Activated CD4-positive, alpha-beta T cell treated with anti-CD3 and anti-CD28 coated beads for 4 hours (primary cell): Measurements from ENCODE around the gene ZNF407.

Experiments
- DNase-seq, 2 donors: peaks; one replicate each; pipeline ENCODE4 v3.0.0-alpha.2; 2020

ZNF407 gene

DNA sequence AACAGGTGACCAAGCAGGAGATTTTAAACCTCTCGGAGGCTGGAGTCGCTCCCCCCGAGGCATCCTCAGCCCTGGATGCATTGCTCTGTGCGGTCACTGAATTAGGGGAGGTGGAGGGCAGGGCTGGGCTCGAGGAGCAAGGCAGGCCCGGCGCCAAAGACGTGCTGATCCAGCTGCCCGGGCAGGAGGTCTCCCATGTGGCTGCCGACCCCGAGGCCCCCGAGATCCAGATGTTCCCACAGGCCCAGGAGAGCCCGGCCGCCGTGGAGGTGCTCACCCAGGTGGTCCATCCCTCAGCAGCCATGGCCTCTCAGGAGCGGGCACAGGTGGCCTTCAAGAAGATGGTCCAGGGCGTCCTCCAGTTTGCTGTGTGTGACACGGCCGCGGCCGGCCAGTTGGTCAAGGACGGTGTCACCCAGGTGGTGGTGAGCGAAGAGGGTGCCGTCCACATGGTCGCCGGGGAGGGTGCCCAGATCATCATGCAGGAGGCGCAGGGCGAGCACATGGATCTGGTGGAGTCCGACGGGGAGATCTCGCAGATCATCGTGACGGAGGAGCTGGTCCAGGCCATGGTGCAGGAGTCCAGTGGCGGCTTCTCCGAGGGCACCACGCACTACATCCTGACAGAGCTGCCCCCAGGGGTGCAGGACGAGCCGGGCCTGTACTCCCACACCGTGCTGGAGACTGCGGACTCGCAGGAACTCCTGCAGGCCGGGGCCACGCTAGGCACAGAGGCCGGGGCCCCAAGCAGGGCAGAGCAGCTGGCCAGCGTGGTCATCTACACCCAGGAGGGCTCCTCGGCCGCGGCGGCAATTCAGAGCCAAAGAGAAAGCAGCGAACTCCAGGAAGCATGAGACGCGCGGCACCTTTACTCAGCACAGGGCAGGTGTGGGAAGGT is 466.2 kb downstream of the ZNF407 start:
- DNase-seq, result no peak

DNA sequence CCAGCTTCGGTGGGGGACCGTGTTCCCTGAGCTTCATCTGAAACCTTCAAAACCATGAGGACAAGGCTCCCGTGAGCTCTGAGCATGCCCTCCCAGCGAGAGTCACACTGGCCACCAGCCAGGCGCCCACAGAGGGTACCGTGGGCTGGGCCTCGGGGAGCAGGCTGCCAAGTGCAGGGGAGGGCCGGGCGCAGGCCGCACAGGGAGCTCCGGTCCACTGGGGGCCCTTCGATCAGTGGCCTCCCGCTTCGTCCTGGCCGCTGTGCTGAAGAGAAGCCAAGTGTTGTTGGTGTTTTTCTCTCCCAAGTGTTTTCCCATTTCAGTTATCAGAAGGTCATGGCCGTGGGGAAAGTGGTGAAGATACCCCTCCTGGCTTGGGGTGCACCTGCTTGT is 466.8 kb downstream of the ZNF407 start:
- no peak for DNase-seq

DNA sequence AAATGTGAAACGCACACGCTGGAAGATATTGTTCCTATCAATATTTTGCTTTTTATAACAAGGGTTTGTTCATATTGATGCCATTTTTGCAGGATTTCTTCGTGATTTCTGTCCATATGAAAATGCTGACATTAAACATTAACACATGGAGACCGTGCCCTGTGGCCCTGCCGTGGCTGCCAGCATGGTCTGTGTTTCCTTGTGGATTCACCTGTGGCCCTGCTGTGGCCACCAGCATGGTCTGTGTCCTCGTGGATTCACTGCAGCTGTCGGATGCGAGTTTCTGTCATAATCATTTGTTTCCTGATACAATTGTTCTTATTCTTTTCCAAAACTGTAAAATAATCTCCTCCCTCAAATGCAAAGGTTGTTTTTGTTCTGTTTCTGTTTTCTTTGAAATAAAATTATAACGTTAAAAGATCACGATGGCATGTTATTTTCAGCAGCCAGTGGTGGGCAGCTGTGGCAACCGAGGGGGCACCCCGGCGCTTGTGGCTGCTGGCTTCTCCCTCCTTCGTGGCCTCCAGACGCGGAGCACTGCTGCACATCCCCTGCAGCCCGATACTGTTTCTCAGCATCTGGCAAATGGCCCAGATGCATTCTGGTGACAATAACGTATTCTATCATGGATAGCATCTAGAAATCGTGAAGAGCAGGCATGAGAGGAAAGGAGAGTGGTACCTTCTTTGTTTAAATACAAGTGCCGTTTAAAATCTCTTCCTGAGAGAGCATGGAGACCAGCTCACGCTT is 467.8 kb downstream of the ZNF407 start:
- no peak for DNase-seq

GRCh38 chr18:75066021-75066880 is 468.6 kb downstream of the ZNF407 start:
- DNase-seq, result no peak

DNA sequence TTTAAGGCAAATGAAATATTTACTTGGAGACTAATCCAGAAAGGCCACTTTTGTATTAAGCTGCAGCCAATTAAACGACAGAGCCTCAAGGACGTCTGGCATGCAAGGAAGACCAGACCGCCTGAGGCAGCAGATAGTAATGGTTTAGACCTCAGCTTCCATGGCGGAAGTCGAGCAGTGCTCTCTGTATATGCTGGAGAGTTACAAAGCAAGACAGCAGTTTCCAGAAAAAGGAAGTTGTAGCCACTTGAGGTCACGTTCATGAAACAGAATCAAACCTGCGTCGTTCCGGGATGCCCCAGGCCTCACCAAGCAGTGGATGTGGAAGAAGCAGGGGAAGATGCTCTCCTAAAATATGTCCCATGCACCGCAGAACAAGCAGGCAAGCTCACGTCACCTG is 469.3 kb downstream of the ZNF407 start:
- DNase-seq, result no peak

DNA sequence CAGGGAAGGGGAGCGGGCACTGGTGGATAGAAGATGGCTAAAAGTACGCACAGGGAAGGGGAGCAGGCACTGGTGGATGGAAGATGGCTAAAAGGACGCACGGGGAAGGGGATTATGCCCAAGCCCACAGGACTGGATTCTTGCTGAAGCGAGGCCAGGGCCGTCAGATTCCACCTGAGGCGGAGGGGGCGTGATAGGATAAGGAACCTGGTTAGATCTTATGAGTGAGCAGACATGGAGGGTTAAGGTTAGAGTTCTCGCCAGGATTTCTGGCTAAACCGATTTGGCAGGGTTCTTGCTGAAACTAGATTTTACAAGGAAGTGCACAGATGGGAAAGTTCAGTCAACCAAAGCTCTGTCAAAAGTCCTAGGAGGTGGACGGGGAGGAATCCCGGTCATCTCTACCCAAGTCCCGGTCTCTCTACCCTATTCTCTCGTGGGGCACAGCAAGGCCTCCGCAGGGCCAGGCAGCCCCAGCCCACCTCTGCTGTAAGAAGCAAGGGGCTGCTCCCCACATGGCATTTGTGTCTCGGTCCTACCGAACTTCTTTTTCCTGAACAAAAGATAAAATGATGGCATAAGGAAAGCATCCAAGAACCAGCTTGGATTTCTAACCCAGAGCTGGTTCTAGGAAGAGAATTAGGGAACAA is 470.5 kb downstream of the ZNF407 start:
- DNase-seq, result no peak

- DNase-seq, result no peak
Measured at GRCh38 chr18:75068682-75069435, 471.2 kb downstream of the ZNF407 start.

GRCh38 chr18:75070235-75070624 is 472.6 kb downstream of the ZNF407 start:
- DNase-seq, result no peak

DNA sequence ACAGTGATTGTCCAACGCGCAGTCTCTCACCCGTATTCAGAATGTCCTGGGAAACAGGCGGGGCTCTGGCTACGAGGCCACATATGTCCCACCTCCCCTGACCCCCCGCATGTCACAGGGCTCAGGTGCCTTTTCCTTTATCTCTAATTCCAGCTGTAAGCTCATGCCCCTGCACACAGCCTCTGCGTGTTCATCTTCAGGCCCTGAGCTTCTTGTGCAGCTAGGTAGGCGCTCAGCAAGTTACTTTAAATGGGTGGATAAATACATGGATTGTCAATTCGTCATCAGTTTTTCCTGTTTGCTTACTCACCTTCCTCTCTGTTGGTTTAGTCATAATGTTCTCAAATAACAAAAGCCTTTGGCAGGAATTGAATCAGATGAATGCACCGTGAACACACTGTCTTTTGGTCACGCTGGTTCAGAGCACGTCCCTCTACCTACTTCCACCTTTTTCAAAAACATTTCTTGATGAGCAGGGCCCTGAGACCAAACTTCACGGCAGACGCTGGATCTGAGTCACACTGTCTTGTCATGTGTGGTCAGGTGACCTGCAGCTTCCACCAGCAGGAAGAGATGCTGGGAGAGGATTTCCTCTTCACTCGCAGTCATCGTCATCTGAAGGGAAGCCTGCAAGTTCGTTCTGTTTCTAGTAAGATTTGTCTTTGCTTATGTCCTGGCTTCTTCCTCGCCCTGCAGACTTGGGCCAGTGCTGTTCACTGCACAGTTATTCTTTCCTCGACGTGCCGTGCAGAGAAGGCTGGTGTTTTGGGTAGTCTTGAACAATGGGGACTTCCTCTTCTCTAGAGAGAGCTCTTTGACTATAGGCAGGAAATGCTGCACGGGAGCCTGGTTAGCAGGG is 473.2 kb downstream of the ZNF407 start:
- DNase-seq, result peak; percentile 66 to 67

GRCh38 chr18:75071484-75071785 is 473.8 kb downstream of the ZNF407 start:
- DNase-seq, result no peak

DNA sequence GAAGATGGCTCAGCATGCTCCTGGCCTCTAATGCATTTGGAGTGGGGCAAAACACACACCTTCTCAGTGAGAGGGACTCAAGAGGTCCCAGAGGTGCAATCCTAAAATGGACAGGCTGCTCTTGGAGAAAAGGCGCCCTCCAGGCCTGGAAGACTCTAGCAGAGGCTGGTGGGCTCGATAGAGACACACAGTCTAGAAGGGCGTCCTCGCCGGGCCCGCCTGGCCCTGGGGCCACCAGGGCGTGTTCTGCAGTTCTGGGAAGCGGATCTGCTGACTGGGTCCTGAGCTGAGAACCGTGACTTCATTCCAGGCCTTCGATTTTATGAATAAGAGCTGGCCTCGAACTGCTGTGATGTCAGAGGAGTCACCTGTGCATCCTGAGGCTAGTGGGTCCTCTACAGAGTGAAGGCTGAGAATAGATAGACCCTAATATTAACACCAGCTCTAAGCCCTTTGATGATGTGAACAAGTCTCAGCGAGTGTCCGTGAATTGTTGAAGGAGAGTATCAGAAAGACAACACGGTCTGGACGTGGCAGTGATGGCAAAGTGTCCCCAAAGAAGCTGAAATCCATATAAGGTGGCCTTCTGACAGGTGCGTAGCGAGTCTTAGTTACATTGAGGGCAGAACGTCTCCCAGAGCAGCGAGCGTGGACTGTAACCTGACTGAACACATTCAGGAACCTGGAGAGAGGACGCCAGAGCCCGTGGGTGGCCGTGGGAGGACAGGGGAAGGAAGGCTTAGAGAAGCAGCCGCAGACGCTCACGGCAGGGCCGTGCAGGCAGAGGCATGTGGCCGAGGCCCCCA is 474.4 kb downstream of the ZNF407 start:
- no peak for DNase-seq

DNA sequence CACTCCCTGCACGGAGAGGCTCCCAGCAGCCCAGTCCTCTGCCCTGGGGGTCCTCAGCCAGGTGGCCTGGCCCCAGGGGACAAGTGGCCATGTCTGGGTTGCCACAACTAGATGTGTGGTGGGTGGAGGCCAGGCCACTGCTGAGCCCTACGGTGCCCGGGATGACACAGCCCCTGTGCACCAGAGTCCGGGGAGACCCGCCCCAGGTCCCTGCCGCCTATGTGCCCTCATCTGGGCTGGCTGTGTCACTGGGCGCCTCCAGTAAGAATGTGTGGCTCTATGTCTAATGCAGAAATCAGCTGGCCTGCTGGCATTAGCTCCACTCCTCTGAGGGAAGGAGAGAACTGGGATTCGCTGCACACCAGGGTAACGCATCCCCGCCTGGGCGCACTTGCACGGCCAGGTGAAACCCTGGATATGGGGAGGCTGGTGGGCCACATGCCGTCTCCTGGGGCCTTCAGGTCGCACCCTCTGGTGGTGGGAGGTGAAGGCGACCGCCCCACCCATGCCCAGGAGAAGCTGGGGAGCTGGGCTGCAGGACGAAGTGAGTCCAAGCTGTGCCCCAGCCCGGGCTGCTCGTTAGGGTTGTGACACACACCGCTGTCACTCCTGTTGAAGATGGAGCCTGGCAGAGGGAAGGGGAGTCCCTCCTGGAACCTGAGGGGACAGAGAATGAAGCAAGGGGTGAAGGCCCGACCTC is 475.2 kb downstream of the ZNF407 start:
- DNase-seq, result no peak

DNA sequence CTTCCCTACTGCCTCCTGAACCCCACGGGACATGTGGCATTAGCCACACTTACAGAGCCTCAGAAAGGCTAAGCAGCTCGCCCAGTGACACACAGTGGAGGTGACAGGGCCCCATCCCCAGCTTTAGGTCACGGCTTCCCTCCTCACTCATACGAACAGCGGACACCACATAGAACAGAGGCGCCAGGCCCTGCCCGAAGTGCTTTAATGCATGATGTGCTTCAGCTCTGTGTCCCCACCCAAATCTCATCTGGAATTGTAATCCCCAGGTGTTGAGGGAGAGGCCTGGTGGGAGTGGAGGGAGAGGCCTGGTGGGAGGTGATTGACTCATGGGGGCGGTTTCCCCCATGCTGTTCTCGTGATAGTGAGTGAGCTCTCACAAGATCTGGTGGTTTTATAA is 476.0 kb downstream of the ZNF407 start:
- no peak for DNase-seq

DNA sequence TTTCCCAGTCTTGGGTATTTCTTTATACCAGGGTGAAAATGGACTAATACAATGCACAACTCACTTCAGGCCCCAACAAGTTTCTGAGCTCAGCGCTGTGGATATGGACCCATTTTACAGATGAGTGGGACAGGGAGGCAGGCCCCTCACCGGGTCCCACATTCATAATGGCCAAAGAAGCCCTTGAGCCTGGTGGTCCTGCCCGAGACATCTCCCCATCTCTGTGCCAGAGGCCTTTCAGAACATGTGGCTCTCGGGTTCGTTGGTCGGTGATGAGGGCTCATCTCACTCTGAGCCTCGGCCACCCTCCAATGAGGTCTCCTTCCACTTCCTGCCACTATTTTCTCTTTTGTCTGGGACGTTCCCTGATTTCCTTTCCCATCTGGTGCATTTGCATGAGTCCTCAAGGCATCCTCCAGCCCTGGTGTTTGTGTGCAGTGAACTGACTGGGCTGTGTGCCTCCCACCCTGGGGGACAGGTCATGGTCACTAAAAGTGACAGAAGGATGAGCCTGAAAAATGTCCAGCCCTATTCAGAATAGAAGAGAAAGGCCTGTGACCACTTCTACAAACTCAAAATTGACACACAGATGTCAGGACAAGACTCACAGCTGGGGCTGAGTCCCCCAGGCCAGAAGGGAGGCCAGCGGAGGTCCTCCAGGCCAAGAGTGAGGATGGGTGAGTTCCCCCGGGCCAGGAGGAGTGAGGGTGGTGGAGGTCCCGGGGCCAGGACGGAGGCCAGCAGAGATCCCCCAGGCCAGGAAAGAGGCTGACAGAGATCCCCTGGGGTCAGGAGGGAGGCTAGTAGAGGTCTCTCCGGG is 476.7 kb downstream of the ZNF407 start:
- DNase-seq, result no peak

DNA sequence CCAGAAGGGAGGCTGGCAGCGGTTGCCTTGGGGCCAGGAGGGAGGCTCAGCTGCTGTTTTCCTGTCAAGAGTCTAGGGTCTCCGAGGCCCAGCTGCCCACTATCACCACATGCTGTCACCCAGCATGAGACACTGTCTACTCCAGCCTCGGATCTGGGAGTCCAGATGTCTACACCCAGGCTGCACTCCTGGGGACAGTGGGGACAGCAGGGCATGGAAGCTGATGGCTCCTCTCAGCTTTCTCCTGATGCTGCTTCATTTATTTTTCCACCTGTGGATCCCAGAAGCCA is 477.3 kb downstream of the ZNF407 start:
- DNase-seq, result no peak

- DNase-seq, result no peak
Measured at GRCh38 chr18:75075429-75075841, 477.8 kb downstream of the ZNF407 start.

- no peak for DNase-seq
Measured at GRCh38 chr18:75076286-75076685, 478.6 kb downstream of the ZNF407 start.

GRCh38 chr18:75081486-75081885 is 483.8 kb downstream of the ZNF407 start:
- DNase-seq, result no peak

DNA sequence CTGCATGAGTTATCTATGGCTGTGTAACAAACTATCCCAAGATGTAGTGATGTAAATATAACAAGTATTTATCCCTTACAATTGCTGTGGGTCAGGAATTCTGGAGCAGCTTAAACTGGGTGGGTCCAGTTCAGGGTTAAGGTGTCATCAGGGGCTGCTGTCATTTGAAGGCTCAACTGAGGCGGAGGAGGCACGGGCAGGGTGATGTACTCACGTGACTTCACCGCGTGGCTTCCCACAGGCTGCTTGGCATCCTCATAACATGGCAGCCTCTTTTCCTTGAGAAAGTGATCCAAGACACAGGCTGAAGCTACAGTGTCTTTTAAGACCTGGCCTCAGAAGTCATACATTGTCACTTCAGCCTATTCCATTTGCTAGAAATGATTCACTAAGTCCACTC is 485.5 kb downstream of the ZNF407 start:
- DNase-seq, result no peak
